GM12878 (cell line): ENCODE data around the gene NRSN2. TPM values are rescaled to one million over a fixed set of nuclear protein-coding genes. Genes with fewer than 3 reads are reported as not detected.

Source experiments
- ATAC-seq: fragments of 200-7000 bp; cut with Tn5 transposase; 3 replicates; pipeline ENCODE4 v1.9.1; 2020; ENCODE audit warnings: mild to moderate bottlenecking, moderate library complexity
- BruUV-seq: library from RNA; stranded (reverse); fragments of 400-500 nt; replicated peaks from 2 replicates; lab custom pipeline; 2021; lab: Mats Ljungman, UMichigan
- CTCF ChIA-PET: fragments of 300-600 bp; sonication (Branson Sonifier 250); formaldehyde crosslinking; extraction: SDS; loops from one replicate; lab custom pipeline; 2021; ENCODE audit warnings: inconsistent platforms; lab: Yijun Ruan, JAX
- POLR2A ChIA-PET: fragments of 350-600 bp; formaldehyde crosslinking; extraction: SDS; loops from one replicate; lab custom pipeline; 2021; ENCODE audit warnings: inconsistent platforms; lab: Charles Lee
- RAD21 ChIA-PET: fragments of 300-600 bp; sonication (Branson Sonifier 250); formaldehyde crosslinking; loops from one replicate; lab custom pipeline; 2023; ENCODE audit warnings: antibody characterized with exemption; ENCODE audit not compliant: unreplicated experiment; lab: Charles Lee
- SMC1A ChIA-PET: fragments of 300-600 bp; sonication (Branson Sonifier 250); formaldehyde crosslinking; loops from one replicate; lab custom pipeline; 2023; ENCODE audit not compliant: unreplicated experiment, uncharacterized antibody; lab: Charles Lee
- DNase-seq: peaks from one replicate; pipeline ENCODE4 v3.0.0-alpha.2; 2011; ENCODE audit warnings: low read depth, low spot score
- FAIRE-seq: peaks from 3 replicates; lab custom pipeline; 2011; peaks lifted over from hg19 to GRCh38; lab: Jason Lieb, UNC
- H2AFZ ChIP-seq: 2 replicates; pipeline ENCODE4 v1.6.0; 2011; ENCODE audit warnings: low read depth, low read length, control low read depth; ENCODE audit not compliant: control insufficient read depth
- H3K27ac ChIP-seq: 2 replicates; pipeline ENCODE4 v1.5.1; 2011; ENCODE audit warnings: control low read depth; ENCODE audit not compliant: control insufficient read depth, insufficient read depth
- H3K27me3 ChIP-seq, 2 experiments: replicated peaks in 1 of 2; 2 replicates each; pipeline versions ENCODE4 v1.6.0 to v1.6.1; 2011; ENCODE audit warnings: low read length in 1 of 2; ENCODE audit not compliant: control insufficient read depth in 2 of 2, insufficient read depth in 2 of 2
- H3K36me3 ChIP-seq, 2 experiments: 2 replicates each; pipeline ENCODE4 v1.5.1; 2011; ENCODE audit warnings: low read length in 1 of 2; ENCODE audit not compliant: control insufficient read depth in 2 of 2, insufficient read depth in 2 of 2
- H3K4me1 ChIP-seq: 2 replicates; pipeline ENCODE4 v1.6.1; 2011; ENCODE audit warnings: mild to moderate bottlenecking, low read length, moderate library complexity, mixed read lengths; ENCODE audit not compliant: control insufficient read depth, insufficient read depth
- H3K4me2 ChIP-seq: 2 replicates; pipeline ENCODE4 v1.6.0; 2011; ENCODE audit warnings: control low read depth; ENCODE audit not compliant: control insufficient read depth, insufficient read depth
- H3K4me3 ChIP-seq: fragments of 200-600 bp; sonication (generic); 2 replicates; pipeline ENCODE4 v1.5.1; 2016
- H3K79me2 ChIP-seq: 2 replicates; pipeline ENCODE4 v1.6.0; 2011; ENCODE audit warnings: low read length; ENCODE audit not compliant: control insufficient read depth, insufficient read depth
- H3K9ac ChIP-seq: 2 replicates; pipeline ENCODE4 v1.8.0; 2011; ENCODE audit warnings: low read length, control low read depth, mixed read lengths; ENCODE audit not compliant: control insufficient read depth, insufficient read depth
- H3K9me3 ChIP-seq: replicated peaks from 3 replicates; pipeline ENCODE4 v1.5.1; 2011; ENCODE audit warnings: mild to moderate bottlenecking, low read length; ENCODE audit not compliant: control insufficient read depth, insufficient read depth
- H4K20me1 ChIP-seq: 2 replicates; pipeline ENCODE4 v1.6.0; 2011; ENCODE audit not compliant: control insufficient read depth, insufficient read depth
- ATF2 ChIP-seq: IDR thresholded peaks from 2 replicates; pipeline ENCODE4 v1.6.1; 2012; ENCODE audit warnings: low read length, inconsistent platforms
- ETV6 ChIP-seq, 2 experiments: fragments of 450-650 bp in 1 of 2; IDR thresholded peaks in 1 of 2; conservative IDR thresholded peaks in 1 of 2; 2 replicates each; pipeline ENCODE4 v1.6.1; 2014; ENCODE audit warnings: antibody characterized with exemption in 1 of 2, borderline replicate concordance in 1 of 2, low read depth in 1 of 2, mild to moderate bottlenecking in 1 of 2, moderate library complexity in 1 of 2
- HDGF ChIP-seq: fragments of 450-650 bp; IDR thresholded peaks from 2 replicates; pipeline ENCODE4 v1.6.1; 2016; ENCODE audit warnings: antibody characterized with exemption
- MYB ChIP-seq: fragments of 150-350 bp; IDR thresholded peaks from 2 replicates; pipeline ENCODE4 v1.6.1; 2014; ENCODE audit warnings: mild to moderate bottlenecking, low read depth, low read length, borderline replicate concordance
- MYC ChIP-seq: IDR thresholded peaks from 2 replicates; pipeline ENCODE4 v1.6.1; 2011; ENCODE audit warnings: mild to moderate bottlenecking, low read length, moderate library complexity, inconsistent platforms; ENCODE audit not compliant: insufficient read depth, insufficient replicate concordance, insufficient read length, severe bottlenecking
- NRF1 ChIP-seq: conservative IDR thresholded peaks from 2 replicates; pipeline ENCODE4 v1.6.1; 2011; ENCODE audit warnings: mild to moderate bottlenecking, low read depth, low read length, improper control_type of control experiment
- REST ChIP-seq: IDR thresholded peaks from 2 replicates; pipeline ENCODE4 v1.6.1; 2012; ENCODE audit warnings: mild to moderate bottlenecking, low read depth, low read length
- SPI1 ChIP-seq: IDR thresholded peaks from 2 replicates; pipeline ENCODE4 v1.6.1; 2011; ENCODE audit warnings: low read depth, mild to moderate bottlenecking, low read length, moderate library complexity, borderline replicate concordance; ENCODE audit not compliant: insufficient read depth
- SRF ChIP-seq, 2 experiments: IDR thresholded peaks; 2 replicates each; pipeline ENCODE4 v1.6.1; 2011; ENCODE audit warnings: low read depth in 2 of 2, low read length in 2 of 2, mild to moderate bottlenecking in 1 of 2, moderate library complexity in 1 of 2
- USF1 ChIP-seq: IDR thresholded peaks from 2 replicates; pipeline ENCODE4 v1.6.1; 2011; ENCODE audit warnings: borderline replicate concordance, low read depth, mild to moderate bottlenecking, moderate library complexity, mixed read lengths, low read length; ENCODE audit not compliant: insufficient read depth; ENCODE audit errors: extremely low read length
- YBX1 ChIP-seq: fragments of 450-650 bp; IDR thresholded peaks from 2 replicates; pipeline ENCODE4 v1.6.1; 2016; ENCODE audit warnings: antibody characterized with exemption
- ZBTB40 ChIP-seq: fragments of 450-650 bp; IDR thresholded peaks from 2 replicates; pipeline ENCODE4 v1.6.1; 2016; ENCODE audit warnings: mild to moderate bottlenecking, moderate library complexity, borderline replicate concordance
- WGBS: methylation state at CpG from one replicate; pipeline ENCODE4 v1.1.6; 2016; ENCODE audit warnings: low lambda C conversion rate; ENCODE audit not compliant: insufficient replicate concordance, insufficient coverage; ENCODE audit errors: missing lambda C conversion rate; 5-methylcytosine and 5-hydroxymethylcytosine counted together
- in situ Hi-C: fragments of 300-500 bp; cut with MboI; formaldehyde crosslinking; loops from 9 replicates; pipeline ENCODE4 v1.14.3; 2018; ENCODE audit warnings: mixed read lengths
- intact Hi-C: fragments of 100-400 bp; cut with micrococcal nuclease; formaldehyde crosslinking; loops from one replicate; pipeline ENCODE4 v1.14.2; 2022; ENCODE audit not compliant: unreplicated experiment
- polyA plus RNA-seq, 11 experiments: library from polyadenylated mRNA; depleted of rRNA in 4 of 11; unstranded in 6 of 11; stranded (reverse) in 5 of 11; fragments of >200 nt; fragmentation: Nextera tagmentation in 4 of 11; fragmentation: Illumina TruSeq in 1 of 11; extraction: Ambion mirVana in 4 of 11; extraction: Trizol in 1 of 11; gene quantifications; 1 replicate in 1 of 11; 2 replicates in 10 of 11; pipeline versions ENCODE4 v1.2.1 to v1.2.3, GENCODE V29; 2011 to 2016; ENCODE audit warnings: inconsistent platforms in 2 of 11, missing spikeins in 2 of 11, low read depth in 1 of 11
- total RNA-seq, 4 experiments: library from RNA; depleted of rRNA in 3 of 4; stranded (reverse); fragments of >200 nt in 3 of 4; fragmentation: Illumina TruSeq in 1 of 4; extraction: Trizol in 1 of 4; gene quantifications; 2 replicates each; pipeline versions ENCODE4 v1.2.1 to v1.2.3, GENCODE V29; 2013 to 2021

Gene NRSN2
- total and polyA plus RNA-seq, 10 of the 15 experiments (the other 5 are each of a cell fraction or from before 2014, with no cell fraction given) = 6.2 to 32.4 (median 13.0) TPM

GRCh38 chr20:316316-317068, 30.4 kb upstream of the NRSN2 start:
- Histone ChIP-seq H3K27ac (no peak overlapping the region), H3K9me3 (no peaks in the 10 kb centered on the region), H3K79me2 (no peaks in the 10 kb centered on the region), H2AFZ (no peak overlapping the region), H3K9ac (no peak overlapping the region), H3K36me3 (no peaks in the 10 kb centered on the region), H3K27me3 (no peaks in the 10 kb centered on the region), H3K4me2 (no peak overlapping the region), H4K20me1 (no peaks in the 10 kb centered on the region), H3K4me3 (no peak overlapping the region), H3K4me1 (no peaks in the 10 kb centered on the region)
- in situ Hi-C loops = no loop called here
- ChIA-PET SMC1A (no interaction called here), RAD21 (no interaction called here), CTCF (no interaction called here), POLR2A (no interaction called here)
- no peak for ATAC-seq
- no peak for DNase-seq
- no peak for FAIRE-seq
- no TSS peak for BruUV-seq
- 71% methylated on average over 2 of the region's 2 CpGs for WGBS
- intact Hi-C loops = no loop called here
- TF ChIP-seq ZBTB40 (no peak), USF1 (no peak), SPI1 (no peak), ETV6 (conservative IDR thresholded peaks at IDR 0.05 in 1 of 2, IDR thresholded peaks at IDR 0.05 in 1 of 2; ENCODE audit: borderline replicate concordance in 1 of 2, low read depth in 1 of 2) (no peak), HDGF (no peak), MYB (no peak), NRF1 (no peak), SRF (IDR thresholded peaks at IDR 0.05; ENCODE audit: low read depth in 2 of 2, low read length in 2 of 2) (no peak), YBX1 (no peak), MYC (no peak), ATF2 (no peak), REST (no peak)
